Measurements from ENCODE around the gene XXYLT1.

XXYLT1 gene

DNA sequence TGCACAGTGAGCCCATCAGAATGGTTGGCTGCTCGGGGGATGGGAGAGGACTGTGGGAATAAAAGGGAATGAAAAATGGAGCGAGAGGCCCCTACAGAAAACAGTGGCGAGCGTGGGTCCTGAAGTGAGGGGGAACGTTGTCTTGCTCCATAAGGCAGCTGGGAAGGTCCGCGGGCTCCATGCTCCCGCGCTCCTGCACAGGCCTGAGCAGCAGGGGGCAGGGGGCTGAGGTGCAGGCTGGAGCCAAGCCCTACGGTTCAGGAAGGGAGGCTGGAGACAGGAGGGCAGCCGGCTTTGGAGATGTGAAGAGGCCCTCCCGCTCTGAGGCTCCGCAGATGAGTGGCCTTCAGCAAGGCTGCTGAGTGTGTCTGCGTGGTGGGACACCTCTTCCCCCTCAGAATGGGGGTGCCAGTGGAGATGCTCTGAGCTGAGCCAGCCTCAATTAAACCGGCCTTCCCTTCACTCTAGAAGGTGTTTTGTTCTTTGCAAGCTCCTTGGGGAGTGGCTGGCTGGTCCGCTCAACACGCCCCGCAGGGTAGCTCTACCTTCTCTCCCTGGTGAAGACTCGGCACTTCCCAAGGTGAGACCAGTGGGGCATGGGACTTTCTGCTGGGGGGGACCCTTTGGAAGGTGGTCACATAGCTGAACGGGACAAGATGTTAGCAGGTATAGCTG is 208.0 kb downstream of the XXYLT1 start:
- no peak overlapping the region for H3K4me3 ChIP-seq (replicated peaks; ENCODE audit: low read depth, low read length)
- H3K36me3 ChIP-seq (ENCODE audit: control insufficient read depth, insufficient read depth, low read length), result no peaks in the 10 kb centered on the region
- no peaks in the 10 kb centered on the region for H3K27me3 ChIP-seq (replicated peaks; ENCODE audit: control insufficient read depth, insufficient read depth, low read length)
- TF ChIP-seq, protein P1, sequence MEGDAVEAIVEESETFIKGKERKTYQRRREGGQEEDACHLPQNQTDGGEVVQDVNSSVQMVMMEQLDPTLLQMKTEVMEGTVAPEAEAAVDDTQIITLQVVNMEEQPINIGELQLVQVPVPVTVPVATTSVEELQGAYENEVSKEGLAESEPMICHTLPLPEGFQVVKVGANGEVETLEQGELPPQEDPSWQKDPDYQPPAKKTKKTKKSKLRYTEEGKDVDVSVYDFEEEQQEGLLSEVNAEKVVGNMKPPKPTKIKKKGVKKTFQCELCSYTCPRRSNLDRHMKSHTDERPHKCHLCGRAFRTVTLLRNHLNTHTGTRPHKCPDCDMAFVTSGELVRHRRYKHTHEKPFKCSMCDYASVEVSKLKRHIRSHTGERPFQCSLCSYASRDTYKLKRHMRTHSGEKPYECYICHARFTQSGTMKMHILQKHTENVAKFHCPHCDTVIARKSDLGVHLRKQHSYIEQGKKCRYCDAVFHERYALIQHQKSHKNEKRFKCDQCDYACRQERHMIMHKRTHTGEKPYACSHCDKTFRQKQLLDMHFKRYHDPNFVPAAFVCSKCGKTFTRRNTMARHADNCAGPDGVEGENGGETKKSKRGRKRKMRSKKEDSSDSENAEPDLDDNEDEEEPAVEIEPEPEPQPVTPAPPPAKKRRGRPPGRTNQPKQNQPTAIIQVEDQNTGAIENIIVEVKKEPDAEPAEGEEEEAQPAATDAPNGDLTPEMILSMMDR (IDR thresholded peaks at IDR 0.05; ENCODE audit: insufficient read depth, low read length, poor library complexity, severe bottlenecking), result no peak
- no peak for DNase-seq (ENCODE audit: extremely low read depth, insufficient read length)

DNA sequence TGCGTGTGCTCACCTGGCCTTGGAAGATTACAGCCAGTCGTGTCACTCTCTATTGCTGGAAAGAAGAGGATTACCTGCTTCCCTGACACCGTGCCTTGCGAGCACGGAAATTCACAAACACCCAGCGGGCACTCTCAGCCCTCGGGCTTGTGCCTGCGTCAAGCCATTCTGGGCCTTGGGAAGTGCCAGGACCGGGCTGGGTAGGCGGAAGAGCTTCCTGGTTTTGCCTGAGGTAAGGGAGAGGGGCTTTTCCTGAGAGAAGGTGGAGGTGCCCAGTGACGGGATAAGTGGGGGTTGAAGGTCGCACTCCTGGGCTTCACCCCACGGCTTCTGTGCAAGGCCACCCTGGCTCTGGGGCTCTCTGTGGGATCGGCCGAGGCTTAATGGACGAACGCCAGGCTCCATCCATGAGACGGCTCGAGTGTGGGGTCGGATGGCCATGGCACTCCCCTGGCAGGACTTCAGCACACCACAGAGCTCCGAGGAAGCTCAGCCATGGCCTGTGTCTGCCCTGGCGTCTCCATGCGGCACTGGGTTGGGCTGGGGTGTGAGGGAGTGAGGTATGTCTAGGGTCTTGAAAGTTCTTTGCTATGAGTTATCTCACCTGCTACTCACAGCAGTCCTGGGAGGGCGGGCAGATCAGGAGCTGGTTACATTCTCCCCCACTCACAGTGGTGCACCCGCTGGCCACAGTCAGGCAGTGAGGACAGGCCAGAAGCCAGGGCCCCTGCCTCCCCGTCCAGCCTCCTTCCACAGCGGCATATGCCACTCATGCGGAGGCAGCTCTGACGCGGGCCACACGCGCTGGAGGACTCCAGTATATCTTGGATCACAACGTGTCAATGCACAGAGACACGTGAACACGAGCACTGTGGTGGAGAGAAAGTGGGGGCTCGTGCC is 209.0 kb downstream of the XXYLT1 start:
- TF ChIP-seq, protein P1 (IDR thresholded peaks at IDR 0.05; ENCODE audit: insufficient read depth, low read length, poor library complexity, severe bottlenecking), result no peak
- no peaks in the 10 kb centered on the region for H3K36me3 ChIP-seq (ENCODE audit: control insufficient read depth, insufficient read depth, low read length)

DNA sequence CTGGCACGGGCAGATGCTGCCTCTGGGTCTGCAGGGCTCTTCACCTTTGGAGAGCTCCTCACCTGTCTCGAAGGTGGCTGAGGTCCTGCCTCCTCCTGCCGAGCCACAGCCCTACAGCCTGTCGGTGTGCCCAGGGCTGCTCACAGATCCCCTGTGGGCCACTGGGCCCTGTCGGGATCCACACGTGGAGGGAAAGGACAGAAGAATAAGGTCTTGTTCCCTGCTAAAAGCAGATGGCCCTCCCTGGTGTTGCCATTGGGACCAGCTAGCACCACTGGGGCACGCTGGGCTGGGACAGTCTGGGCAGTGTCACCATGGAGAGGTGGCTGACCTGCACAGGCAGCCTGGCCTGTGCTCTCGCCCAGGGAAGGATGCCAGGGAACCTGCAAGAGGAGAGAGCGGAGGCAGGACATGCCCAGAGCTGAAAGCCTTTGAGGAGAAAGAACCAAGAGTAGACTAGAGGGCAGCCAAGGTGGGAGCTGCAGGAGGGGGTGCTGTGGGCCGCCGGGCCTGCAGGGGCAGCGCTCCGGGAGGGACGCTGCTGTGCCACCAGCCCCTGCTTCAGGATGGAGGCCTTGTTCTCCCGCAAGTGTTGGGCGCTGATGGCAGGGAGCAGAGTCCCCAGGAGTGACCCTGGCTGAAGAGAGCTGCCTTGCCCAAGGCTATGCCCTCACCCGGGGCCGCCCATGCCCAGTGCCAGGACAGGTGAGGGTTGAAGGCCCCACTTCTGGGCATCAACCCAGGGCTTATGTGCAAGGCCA is 210.2 kb downstream of the XXYLT1 start:
- Histone ChIP-seq H3K4me3 (replicated peaks; ENCODE audit: low read depth, low read length) (no peak overlapping the region), H3K36me3 (ENCODE audit: control insufficient read depth, insufficient read depth, low read length) (no peaks in the 10 kb centered on the region), H3K27me3 (replicated peaks; ENCODE audit: control insufficient read depth, insufficient read depth, low read length) (no peaks in the 10 kb centered on the region)
- no peak for DNase-seq (ENCODE audit: extremely low read depth, insufficient read length)
- TF ChIP-seq, protein P1 (IDR thresholded peaks at IDR 0.05; ENCODE audit: insufficient read depth, low read length, poor library complexity, severe bottlenecking), result no peak

More for the DNA sequence above, 209.0 kb downstream of the XXYLT1 start:
- DNase-seq (ENCODE audit: extremely low read depth, insufficient read length), result no peak
- Histone ChIP-seq H3K4me3 (replicated peaks; ENCODE audit: low read depth, low read length) (no peak overlapping the region), H3K27me3 (replicated peaks; ENCODE audit: control insufficient read depth, insufficient read depth, low read length) (no peaks in the 10 kb centered on the region)

DNA sequence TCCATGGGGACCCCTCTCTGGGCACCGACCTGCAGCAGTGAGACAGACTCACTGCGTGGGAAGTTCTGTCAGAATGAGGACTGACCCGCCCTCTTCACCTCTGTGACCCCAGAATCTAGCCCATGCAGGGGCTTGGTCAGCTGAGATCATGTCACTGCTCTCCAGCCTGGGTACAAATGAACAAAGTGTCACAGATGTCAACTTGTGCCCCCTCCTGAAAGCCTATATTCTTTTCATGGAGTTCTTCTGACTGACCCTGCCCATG is 210.8 kb downstream of the XXYLT1 start:
- DNase-seq (ENCODE audit: extremely low read depth, insufficient read length), result no peak
- H3K36me3 ChIP-seq (ENCODE audit: control insufficient read depth, insufficient read depth, low read length), result no peaks in the 10 kb centered on the region
- TF ChIP-seq, protein P1 (IDR thresholded peaks at IDR 0.05; ENCODE audit: insufficient read depth, low read length, poor library complexity, severe bottlenecking), result no peak
- no peak overlapping the region for H3K4me3 ChIP-seq (replicated peaks; ENCODE audit: low read depth, low read length)
- no peaks in the 10 kb centered on the region for H3K27me3 ChIP-seq (replicated peaks; ENCODE audit: control insufficient read depth, insufficient read depth, low read length)

DNA sequence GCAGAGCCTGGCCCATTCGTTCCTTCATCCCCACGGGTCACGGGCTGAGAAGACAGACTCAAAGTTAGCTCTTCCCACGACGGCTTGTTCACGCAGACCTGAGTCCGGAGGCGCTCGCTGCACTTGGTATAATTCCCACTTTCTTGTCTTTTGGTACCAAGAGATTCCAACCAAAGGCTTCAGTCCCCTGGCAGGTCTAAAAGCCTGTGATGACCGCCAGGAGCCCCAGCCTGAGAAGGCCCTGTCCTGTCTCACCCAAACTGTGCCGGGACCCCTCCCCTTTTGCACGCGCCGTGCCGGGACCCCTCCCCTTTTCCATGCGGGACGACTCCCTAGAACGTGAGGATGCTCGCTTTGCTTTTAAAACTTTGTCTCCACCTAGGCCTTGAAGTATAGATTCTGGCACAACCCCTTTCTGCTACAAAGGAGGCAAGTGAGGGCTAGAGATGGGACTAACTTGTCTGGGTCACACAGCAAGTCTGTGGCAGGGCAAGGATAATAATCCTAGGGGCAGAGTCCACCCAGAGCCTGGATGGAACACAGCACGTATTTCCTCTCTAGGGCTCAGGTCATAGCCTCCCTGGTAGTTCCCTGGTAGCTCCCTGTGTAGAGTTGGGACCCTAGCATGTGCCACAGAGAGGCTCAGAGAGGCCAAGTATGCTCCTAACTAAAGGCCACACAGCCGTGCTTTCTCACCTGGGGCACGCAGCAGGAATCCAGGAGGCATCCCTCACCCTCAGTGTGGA is 211.3 kb downstream of the XXYLT1 start:
- H3K36me3 ChIP-seq (ENCODE audit: control insufficient read depth, insufficient read depth, low read length), result no peaks in the 10 kb centered on the region
- no peak overlapping the region for H3K4me3 ChIP-seq (replicated peaks; ENCODE audit: low read depth, low read length)
- DNase-seq (ENCODE audit: extremely low read depth, insufficient read length), result no peak
- no peaks in the 10 kb centered on the region for H3K27me3 ChIP-seq (replicated peaks; ENCODE audit: control insufficient read depth, insufficient read depth, low read length)
- TF ChIP-seq, protein P1 (IDR thresholded peaks at IDR 0.05; ENCODE audit: insufficient read depth, low read length, poor library complexity, severe bottlenecking), result no peak
